H9 (cell line): Measurements from ENCODE around the gene SHROOM1. TPM values are rescaled to one million over a fixed set of nuclear protein-coding genes. Genes with fewer than 3 reads are reported as not detected.

ENCODE experiments used
- DNase-seq: peaks from one replicate; pipeline ENCODE4 v3.0.0-alpha.2; 2017
- H2AFZ ChIP-seq: one replicate; pipeline ENCODE4 v1.6.1; 2013; ENCODE audit warnings: mild to moderate bottlenecking, low read length, control low read depth, moderate library complexity
- H2AK5ac ChIP-seq: 2 replicates; pipeline ENCODE4 v1.6.1; 2013; ENCODE audit warnings: low read length, control low read depth, mixed read lengths; ENCODE audit not compliant: insufficient read length
- H2BK120ac ChIP-seq: one replicate; pipeline ENCODE4 v1.6.1; 2013; ENCODE audit warnings: low read depth, mild to moderate bottlenecking, low read length, control low read depth, inconsistent platforms; ENCODE audit not compliant: poor library complexity, severe bottlenecking
- H2BK12ac ChIP-seq: 2 replicates; pipeline ENCODE4 v1.6.1; 2013; ENCODE audit warnings: low read length, control low read depth, mixed read lengths, low read depth; ENCODE audit not compliant: insufficient read length
- H2BK15ac ChIP-seq: 2 replicates; pipeline ENCODE4 v1.6.1; 2013; ENCODE audit warnings: low read depth, low read length, control low read depth
- H2BK20ac ChIP-seq: one replicate; pipeline ENCODE4 v1.6.1; 2013; ENCODE audit warnings: low read depth, mild to moderate bottlenecking, low read length, control low read depth, inconsistent platforms; ENCODE audit not compliant: poor library complexity, severe bottlenecking
- H2BK5ac ChIP-seq: 2 replicates; pipeline ENCODE4 v1.6.1; 2013; ENCODE audit warnings: low read length, control low read depth, mixed read lengths; ENCODE audit not compliant: insufficient read length
- H3K14ac ChIP-seq: 2 replicates; pipeline ENCODE4 v1.6.1; 2013; ENCODE audit warnings: low read length, control low read depth; ENCODE audit not compliant: insufficient read depth
- H3K18ac ChIP-seq: 2 replicates; pipeline ENCODE4 v1.6.1; 2013; ENCODE audit warnings: low read depth, mild to moderate bottlenecking, mixed read lengths, low read length, control low read depth; ENCODE audit not compliant: insufficient read length
- H3K23ac ChIP-seq: 2 replicates; pipeline ENCODE4 v1.6.1; 2013; ENCODE audit warnings: low read length, control low read depth, mixed read lengths, low read depth; ENCODE audit not compliant: insufficient read length
- H3K23me2 ChIP-seq: 2 replicates; pipeline ENCODE4 v1.6.1; 2013; ENCODE audit warnings: low read depth, mild to moderate bottlenecking, mixed read lengths, low read length, control low read depth; ENCODE audit not compliant: insufficient read length, poor library complexity, severe bottlenecking
- H3K27ac ChIP-seq: 2 replicates; pipeline ENCODE4 v1.5.1; 2013; ENCODE audit warnings: low read length, control low read depth, mixed read lengths, low read depth; ENCODE audit not compliant: insufficient read length
- H3K27me3 ChIP-seq: 2 replicates; pipeline ENCODE4 v1.6.1; 2013; ENCODE audit warnings: low read length, control low read depth, inconsistent platforms; ENCODE audit not compliant: insufficient read depth
- H3K4ac ChIP-seq: 2 replicates; pipeline ENCODE4 v1.6.1; 2013; ENCODE audit warnings: low read depth, mild to moderate bottlenecking, control low read depth, inconsistent platforms, low read length, moderate library complexity
- H3K4me1 ChIP-seq: 2 replicates; pipeline ENCODE4 v1.6.1; 2013; ENCODE audit warnings: low read length, control low read depth, inconsistent platforms; ENCODE audit not compliant: insufficient read depth
- H3K4me2 ChIP-seq: 2 replicates; pipeline ENCODE4 v1.6.1; 2013; ENCODE audit warnings: low read length, control low read depth, mixed read lengths; ENCODE audit not compliant: insufficient read length, insufficient read depth
- H3K56ac ChIP-seq: 2 replicates; pipeline ENCODE4 v1.6.1; 2013; ENCODE audit warnings: low read depth, mild to moderate bottlenecking, mixed read lengths, low read length, control low read depth; ENCODE audit not compliant: insufficient read length
- H3K79me1 ChIP-seq: 2 replicates; pipeline ENCODE4 v1.6.1; 2013; ENCODE audit warnings: low read depth, mild to moderate bottlenecking, moderate library complexity, low read length, control low read depth, inconsistent platforms; ENCODE audit not compliant: insufficient read depth, poor library complexity, severe bottlenecking
- H3K79me2 ChIP-seq: 2 replicates; pipeline ENCODE4 v1.6.1; 2013; ENCODE audit warnings: low read length, control low read depth, inconsistent platforms; ENCODE audit not compliant: insufficient read depth
- H3K9ac ChIP-seq: 2 replicates; pipeline ENCODE4 v1.6.1; 2013; ENCODE audit warnings: low read length, control low read depth, mixed read lengths; ENCODE audit not compliant: insufficient read length; ENCODE audit errors: extremely low read depth
- H3K9me3 ChIP-seq: one replicate; pipeline ENCODE4 v1.6.1; 2013; ENCODE audit warnings: low read depth, low read length, inconsistent platforms; ENCODE audit not compliant: control insufficient read depth
- H3T11ph ChIP-seq: one replicate; pipeline ENCODE4 v1.6.1; 2013; ENCODE audit warnings: mild to moderate bottlenecking, low read length, control low read depth, inconsistent platforms
- H4K20me1 ChIP-seq: one replicate; pipeline ENCODE4 v1.6.1; 2013; ENCODE audit not compliant: control insufficient read depth, insufficient read length, insufficient read depth
- H4K5ac ChIP-seq: 2 replicates; pipeline ENCODE4 v1.6.1; 2013; ENCODE audit warnings: low read depth, mild to moderate bottlenecking, mixed read lengths, low read length, control low read depth; ENCODE audit not compliant: insufficient read length
- H4K8ac ChIP-seq: replicated peaks from 2 replicates; pipeline ENCODE4 v1.6.1; 2013; ENCODE audit warnings: low read length, control low read depth, mixed read lengths, low read depth; ENCODE audit not compliant: insufficient read length
- H4K91ac ChIP-seq: 2 replicates; pipeline ENCODE4 v1.6.1; 2013; ENCODE audit warnings: low read depth, mild to moderate bottlenecking, moderate library complexity, mixed read lengths, low read length, control low read depth; ENCODE audit not compliant: insufficient read length
- H3K27ac Mint-ChIP-seq, 3 experiments: 2 replicates in 2 of 3; 3 replicates in 1 of 3; pipeline ENCODE4 v1.8.0; 2020 to 2021; ENCODE audit warnings: mixed read lengths in 3 of 3, mild to moderate bottlenecking in 1 of 3, moderate library complexity in 1 of 3
- H3K27me3 Mint-ChIP-seq: 2 replicates; pipeline ENCODE4 v1.8.0; 2021; ENCODE audit warnings: low read depth, mild to moderate bottlenecking, moderate library complexity, mixed read lengths
- H3K36me3 Mint-ChIP-seq, 3 experiments: 2 replicates in 2 of 3; 3 replicates in 1 of 3; pipeline ENCODE4 v1.8.0; 2020 to 2021; ENCODE audit warnings: low read depth in 3 of 3, mixed read lengths in 3 of 3; ENCODE audit not compliant: insufficient read depth in 1 of 3
- H3K4me1 Mint-ChIP-seq, 2 experiments: 2 replicates each; pipeline ENCODE4 v1.8.0; 2020; ENCODE audit warnings: mixed read lengths in 2 of 2
- H3K4me3 Mint-ChIP-seq, 2 experiments: 2 replicates in 1 of 2; 3 replicates in 1 of 2; pipeline ENCODE4 v1.8.0; 2020 to 2021; ENCODE audit warnings: mild to moderate bottlenecking in 2 of 2, mixed read lengths in 2 of 2, moderate library complexity in 1 of 2
- H3K9me3 Mint-ChIP-seq, 2 experiments: 2 replicates in 1 of 2; 3 replicates in 1 of 2; pipeline ENCODE4 v1.8.0; 2020; ENCODE audit warnings: mild to moderate bottlenecking in 2 of 2, mixed read lengths in 2 of 2, moderate library complexity in 1 of 2
- WGBS: extraction: QIAGEN DNeasy Blood & Tissue Kit; methylation state at CpG from one replicate; pipeline ENCODE4 v1.1.7; 2013; ENCODE audit warnings: missing lambda C conversion rate, low lambda C conversion rate, mixed read lengths; ENCODE audit not compliant: insufficient read length; ENCODE audit errors: extremely low coverage; 5-methylcytosine and 5-hydroxymethylcytosine counted together
- total RNA-seq: library from RNA; stranded (reverse); gene quantifications from 2 replicates; pipeline ENCODE4 v1.2.1, GENCODE V29; 2021
- TF ChIP-seq, protein P1 (sequence below): fragments of 200-600 bp; sonication (generic); conservative IDR thresholded peaks from 3 replicates; pipeline ENCODE4 v1.8.0; 2021; ENCODE audit warnings: antibody characterized with exemption, mild to moderate bottlenecking

SHROOM1 gene
- total RNA-seq, 1 experiment from 2014 or later: 7.0 TPM

DNA sequence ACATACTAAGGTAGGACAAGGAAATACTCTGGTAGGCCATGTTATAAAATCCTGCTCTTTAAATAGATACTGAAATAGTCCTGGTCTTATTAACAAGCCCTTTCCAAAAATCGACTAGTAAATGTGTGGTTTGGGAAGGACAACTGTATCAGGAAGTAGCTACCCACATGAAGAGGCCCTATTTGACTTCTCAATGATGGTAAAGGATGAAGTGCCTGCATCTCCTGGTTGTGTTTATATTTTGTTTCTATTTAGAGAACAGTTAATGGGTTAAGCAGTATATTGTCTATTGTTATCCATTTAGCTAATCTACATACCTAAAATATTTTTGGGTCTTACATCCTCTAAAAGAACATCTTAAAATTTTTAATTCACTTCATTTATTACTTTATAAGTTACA lies 23.3 kb upstream of the SHROOM1 start:
- no peaks in the 10 kb centered on the region for H3K27me3 ChIP-seq
- DNase-seq: no peak
- H4K20me1 ChIP-seq: no peaks in the 10 kb centered on the region
- no peak overlapping the region for H2BK5ac ChIP-seq
- Mint-ChIP-seq H3K4me1 (peaks cover 3 to 8% of the 10 kb centered on the region in 2 experiments; a peak in 3 of 4 replicates), H3K27ac (no peak overlapping the region), H3K27me3 (no peaks in the 10 kb centered on the region; the same call in 1 of the 2 replicates), H3K9me3 (no peaks in the 10 kb centered on the region), H3K4me3 (no peak overlapping the region), H3K36me3 (no peaks in the 10 kb centered on the region)
- H3K4me2 ChIP-seq: no peak overlapping the region
- H3K23me2 ChIP-seq: no peaks in the 10 kb centered on the region
- H4K8ac ChIP-seq: no peak overlapping the region
- no peak overlapping the region for H3K18ac ChIP-seq
- H3K23ac ChIP-seq: no peak overlapping the region
- H3K27ac ChIP-seq: no peak overlapping the region
- no peak overlapping the region for H2BK12ac ChIP-seq
- TF ChIP-seq, protein P1, sequence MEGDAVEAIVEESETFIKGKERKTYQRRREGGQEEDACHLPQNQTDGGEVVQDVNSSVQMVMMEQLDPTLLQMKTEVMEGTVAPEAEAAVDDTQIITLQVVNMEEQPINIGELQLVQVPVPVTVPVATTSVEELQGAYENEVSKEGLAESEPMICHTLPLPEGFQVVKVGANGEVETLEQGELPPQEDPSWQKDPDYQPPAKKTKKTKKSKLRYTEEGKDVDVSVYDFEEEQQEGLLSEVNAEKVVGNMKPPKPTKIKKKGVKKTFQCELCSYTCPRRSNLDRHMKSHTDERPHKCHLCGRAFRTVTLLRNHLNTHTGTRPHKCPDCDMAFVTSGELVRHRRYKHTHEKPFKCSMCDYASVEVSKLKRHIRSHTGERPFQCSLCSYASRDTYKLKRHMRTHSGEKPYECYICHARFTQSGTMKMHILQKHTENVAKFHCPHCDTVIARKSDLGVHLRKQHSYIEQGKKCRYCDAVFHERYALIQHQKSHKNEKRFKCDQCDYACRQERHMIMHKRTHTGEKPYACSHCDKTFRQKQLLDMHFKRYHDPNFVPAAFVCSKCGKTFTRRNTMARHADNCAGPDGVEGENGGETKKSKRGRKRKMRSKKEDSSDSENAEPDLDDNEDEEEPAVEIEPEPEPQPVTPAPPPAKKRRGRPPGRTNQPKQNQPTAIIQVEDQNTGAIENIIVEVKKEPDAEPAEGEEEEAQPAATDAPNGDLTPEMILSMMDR: no peak
- no peak overlapping the region for H4K5ac ChIP-seq
- no peaks in the 10 kb centered on the region for H3K9me3 ChIP-seq
- H2BK120ac ChIP-seq: no peak overlapping the region
- H4K91ac ChIP-seq: no peak overlapping the region
- H3K56ac ChIP-seq: no peak overlapping the region
- no peak overlapping the region for H3T11ph ChIP-seq
- no peak overlapping the region for H2AFZ ChIP-seq
- H3K4ac ChIP-seq: no peak overlapping the region
- no peak overlapping the region for H3K14ac ChIP-seq
- no peaks in the 10 kb centered on the region for H3K79me2 ChIP-seq
- no peaks in the 10 kb centered on the region for H3K4me1 ChIP-seq
- H3K79me1 ChIP-seq: no peaks in the 10 kb centered on the region
- no CpG with 5 or more reads among the region's 1 CpG for WGBS
- H2BK20ac ChIP-seq: no peak overlapping the region
- no peak overlapping the region for H2BK15ac ChIP-seq
- no peak overlapping the region for H2AK5ac ChIP-seq
- H3K9ac ChIP-seq: no peak overlapping the region
